Sigmoid colon (tissue), 7 donors: Measurements from ENCODE around the gene PCDH15. TPM values are rescaled to one million over a fixed set of nuclear protein-coding genes. Genes with fewer than 3 reads are reported as not detected.

Experiments
- DNase-seq: peaks from one replicate; pipeline ENCODE4 v3.0.0-alpha.2; 2019
- H3K27ac ChIP-seq, 4 donors: fragments of 200-600 bp; sonication (generic); one replicate each; pipeline ENCODE4 v1.5.1; 2016 to 2019; ENCODE audit warnings: mild to moderate bottlenecking in 1 of 4
- H3K27me3 ChIP-seq, 3 donors: fragments of 200-600 bp; sonication (generic); one replicate each; pipeline ENCODE4 v1.5.1; 2019; ENCODE audit warnings: mild to moderate bottlenecking in 1 of 3
- H3K36me3 ChIP-seq, 4 donors: fragments of 200-600 bp; sonication (generic); one replicate each; pipeline ENCODE4 v1.5.1; 2016 to 2019
- H3K4me1 ChIP-seq, 4 donors: fragments of 200-600 bp; sonication (generic); one replicate each; pipeline ENCODE4 v1.5.1; 2017 to 2019
- H3K4me3 ChIP-seq, 4 donors: fragments of 200-600 bp; sonication (generic); one replicate each; pipeline ENCODE4 v1.5.1; 2017 to 2019; ENCODE audit warnings: mild to moderate bottlenecking in 2 of 4, moderate library complexity in 1 of 4
- H3K9me3 ChIP-seq, 4 donors: fragments of 200-600 bp in 3 of 4; sonication (generic) in 3 of 4; one replicate each; pipeline versions ENCODE4 v1.5.1 to v1.6.1; 2013 to 2019
- CTCF ChIP-seq, 4 experiments: fragments of 450-650 bp in 3 of 4; fragments of 200-600 bp in 1 of 4; IDR thresholded peaks; one replicate each; pipeline ENCODE4 v1.5.1; 2016 to 2019; ENCODE audit warnings: antibody characterized with exemption in 4 of 4, mild to moderate bottlenecking in 3 of 4, moderate library complexity in 2 of 4
- EP300 ChIP-seq, 4 donors: sonication (generic); formaldehyde crosslinking; IDR thresholded peaks; one replicate each; pipeline ENCODE4 v1.6.1; 2017; ENCODE audit warnings: antibody characterized with exemption in 4 of 4
- POLR2A ChIP-seq, 2 donors: fragments of 450-650 bp; IDR thresholded peaks; one replicate each; pipeline ENCODE4 v1.6.1; 2016; ENCODE audit warnings: antibody characterized with exemption in 2 of 2, mild to moderate bottlenecking in 2 of 2, moderate library complexity in 2 of 2
- POLR2AphosphoS5 ChIP-seq, 4 donors: sonication (generic); formaldehyde crosslinking; IDR thresholded peaks; one replicate each; pipeline ENCODE4 v1.6.1; 2017; ENCODE audit warnings: antibody characterized with exemption in 4 of 4
- WGBS, 2 donors: extraction: QIAGEN DNeasy Blood & Tissue Kit; methylation state at CpG; one replicate each; pipeline ENCODE4 v1.1.7; 2013; 5-methylcytosine and 5-hydroxymethylcytosine counted together
- intact Hi-C: fragments of 100-400 bp; cut with DNase I; formaldehyde crosslinking; loops from one replicate; pipeline ENCODE4 v1.15.1; 2023
- polyA plus RNA-seq, 3 donors: library from polyadenylated mRNA; stranded (reverse); fragments of 200-250 nt; gene quantifications; one replicate each; pipeline ENCODE4 v1.2.3, GENCODE V29; 2013
- total RNA-seq, 4 donors: library from RNA; depleted of rRNA; stranded (reverse); fragments of >200 nt; gene quantifications; one replicate each; pipeline ENCODE4 v1.1.0, GENCODE V29; 2016
- donor health status: healthy with polysubstance abuse.
- donor health status: Bipolar disorder and iron deficiency.
- donor health status: healthy.

PCDH15 gene
- total and polyA plus RNA-seq, 7 donors = 0.14 to 0.71 (median 0.16) TPM; not detected in 2

GRCh38 chr10:54501929-54502328, 299.1 kb downstream of the PCDH15 start:
- H3K4me3 ChIP-seq = no peak overlapping the region
- H3K27ac ChIP-seq = no peak overlapping the region
- no peaks in the 10 kb centered on the region for H3K9me3 ChIP-seq
- H3K4me1 ChIP-seq = no peaks in the 10 kb centered on the region
- H3K27me3 ChIP-seq = no peaks in the 10 kb centered on the region
- no peaks in the 10 kb centered on the region for H3K36me3 ChIP-seq
- TF ChIP-seq CTCF (IDR thresholded peaks at IDR 0.05) (no peak), POLR2AphosphoS5 (IDR thresholded peaks at IDR 0.05) (no peak), EP300 (IDR thresholded peaks at IDR 0.05) (no peak), POLR2A (IDR thresholded peaks at IDR 0.05) (no peak)
- DNase-seq = no peak
- intact Hi-C loops = no loop called here

- no peaks in the 10 kb centered on the region for H3K9me3 ChIP-seq
- intact Hi-C loops = no loop called here
- no peak overlapping the region for H3K4me3 ChIP-seq
- no peaks in the 10 kb centered on the region for H3K4me1 ChIP-seq
- no peak for DNase-seq
- no peak overlapping the region for H3K27ac ChIP-seq
- WGBS, 2 donors = 71 to 87% methylated on average over 3 of the region's 3 CpGs
- TF ChIP-seq CTCF (IDR thresholded peaks at IDR 0.05) = no peak
- no peak for TF ChIP-seq POLR2A (IDR thresholded peaks at IDR 0.05)
- TF ChIP-seq EP300 (IDR thresholded peaks at IDR 0.05) = no peak
- no peak for TF ChIP-seq POLR2AphosphoS5 (IDR thresholded peaks at IDR 0.05)
- no peaks in the 10 kb centered on the region for H3K27me3 ChIP-seq
- no peaks in the 10 kb centered on the region for H3K36me3 ChIP-seq
Observed at GRCh38 chr10:54496852-54497251, 304.2 kb downstream of the PCDH15 start.

GRCh38 chr10:54487743-54488142, 313.3 kb downstream of the PCDH15 start:
- Histone ChIP-seq H3K4me3 (no peak overlapping the region), H3K9me3 (no peaks in the 10 kb centered on the region), H3K27me3 (no peaks in the 10 kb centered on the region), H3K36me3 (no peaks in the 10 kb centered on the region), H3K4me1 (no peaks in the 10 kb centered on the region), H3K27ac (no peak overlapping the region)
- intact Hi-C loops = no loop called here
- no peak for DNase-seq
- WGBS, 2 donors = 63 to 81% methylated on average over 2 of the region's 2 CpGs
- TF ChIP-seq POLR2AphosphoS5 (IDR thresholded peaks at IDR 0.05) (no peak), EP300 (IDR thresholded peaks at IDR 0.05) (no peak), CTCF (IDR thresholded peaks at IDR 0.05) (no peak)

GRCh38 chr10:54485971-54486370, 315.1 kb downstream of the PCDH15 start:
- no peak for DNase-seq
- WGBS, 2 donors = 43 to 79% methylated on average over 2 of the region's 2 CpGs
- TF ChIP-seq EP300 (IDR thresholded peaks at IDR 0.05) (no peak), CTCF (IDR thresholded peaks at IDR 0.05) (no peak), POLR2A (IDR thresholded peaks at IDR 0.05) (no peak), POLR2AphosphoS5 (IDR thresholded peaks at IDR 0.05) (no peak)
- H3K36me3 ChIP-seq = no peaks in the 10 kb centered on the region
- H3K4me3 ChIP-seq = no peak overlapping the region
- no peaks in the 10 kb centered on the region for H3K9me3 ChIP-seq
- no peaks in the 10 kb centered on the region for H3K27me3 ChIP-seq
- H3K27ac ChIP-seq = no peak overlapping the region
- H3K4me1 ChIP-seq = no peaks in the 10 kb centered on the region
- intact Hi-C loops = no loop called here

- TF ChIP-seq POLR2A (IDR thresholded peaks at IDR 0.05) (no peak), EP300 (IDR thresholded peaks at IDR 0.05) (no peak), CTCF (IDR thresholded peaks at IDR 0.05) (no peak), POLR2AphosphoS5 (IDR thresholded peaks at IDR 0.05) (no peak)
- 83 to 89% methylated on average over 1 of the region's 1 CpG for WGBS, 2 donors
- no peaks in the 10 kb centered on the region for H3K9me3 ChIP-seq
- H3K4me3 ChIP-seq = no peak overlapping the region
- H3K4me1 ChIP-seq = no peaks in the 10 kb centered on the region
- H3K27me3 ChIP-seq = no peaks in the 10 kb centered on the region
- intact Hi-C loops = no loop called here
- H3K36me3 ChIP-seq = no peaks in the 10 kb centered on the region
- DNase-seq = no peak
- no peak overlapping the region for H3K27ac ChIP-seq
Observed at GRCh38 chr10:54484186-54484585, 316.8 kb downstream of the PCDH15 start.
